Stomach (tissue), 9 donors: Measurements from ENCODE around the gene CDC42EP5. TPM values are rescaled to one million over a fixed set of nuclear protein-coding genes. Genes with fewer than 3 reads are reported as not detected.
"Not testable (repeated sequence)": the region's sequence is repeated elsewhere in the genome, so short reads cannot be mapped to it uniquely, and the experiment has no call there.

ENCODE experiments used
- DNase-seq, 2 donors: peaks; one replicate each; pipeline versions ENCODE4 v3.0.0 to v3.0.0-alpha.2; 2013 to 2019
- H3K27ac ChIP-seq, 5 donors: fragments of 200-600 bp in 4 of 5; sonication (generic) in 4 of 5; one replicate each; pipeline ENCODE4 v1.5.1; 2013 to 2019; ENCODE audit warnings: mild to moderate bottlenecking in 1 of 5, moderate library complexity in 1 of 5
- H3K27me3 ChIP-seq, 3 donors: fragments of 200-600 bp; sonication (generic); one replicate each; pipeline ENCODE4 v1.5.1; 2017 to 2019; ENCODE audit warnings: mixed run types in 1 of 3
- H3K36me3 ChIP-seq, 4 donors: fragments of 200-600 bp; sonication (generic); 1 replicate in 3 of 4; 2 replicates in 1 of 4; pipeline ENCODE4 v1.5.1; 2016 to 2019
- H3K4me1 ChIP-seq, 4 donors: fragments of 200-600 bp; sonication (generic); one replicate each; pipeline ENCODE4 v1.5.1; 2016 to 2019
- H3K4me3 ChIP-seq, 4 donors: fragments of 200-600 bp; sonication (generic) in 3 of 4; one replicate each; pipeline ENCODE4 v1.5.1; 2016 to 2019; ENCODE audit warnings: mild to moderate bottlenecking in 1 of 4
- H3K9me3 ChIP-seq, 4 donors: fragments of 200-600 bp; sonication (generic); one replicate each; pipeline ENCODE4 v1.5.1; 2016 to 2019
- CTCF ChIP-seq, 7 experiments: fragments of 450-650 bp in 4 of 7; fragments of 200-600 bp in 3 of 7; sonication (generic) in 3 of 7; IDR thresholded peaks; one replicate each; pipeline ENCODE4 v1.5.1; 2016 to 2019; ENCODE audit warnings: antibody characterized with exemption in 7 of 7, control low read depth in 2 of 7, mild to moderate bottlenecking in 1 of 7
- EP300 ChIP-seq: sonication (generic); formaldehyde crosslinking; IDR thresholded peaks from one replicate; pipeline ENCODE4 v1.6.1; 2017; ENCODE audit warnings: antibody characterized with exemption
- POLR2A ChIP-seq, 4 donors: fragments of 450-650 bp; IDR thresholded peaks; one replicate each; pipeline ENCODE4 v1.6.1; 2016; ENCODE audit warnings: antibody characterized with exemption in 4 of 4, control low read depth in 2 of 4, mild to moderate bottlenecking in 1 of 4, moderate library complexity in 1 of 4
- POLR2AphosphoS5 ChIP-seq, 3 donors: sonication (generic); formaldehyde crosslinking; IDR thresholded peaks; one replicate each; pipeline ENCODE4 v1.6.1; 2016; ENCODE audit warnings: antibody characterized with exemption in 3 of 3
- WGBS, 5 donors: extraction: QIAGEN DNeasy Blood & Tissue Kit in 3 of 5; methylation state at CpG; one replicate each; pipeline versions ENCODE4 v1.1.5 to v1.1.7; 2013 to 2018; 5-methylcytosine and 5-hydroxymethylcytosine counted together
- intact Hi-C: fragments of 100-400 bp; cut with DNase I; formaldehyde crosslinking; loops from one replicate; pipeline ENCODE4 v1.15.1; 2023; ENCODE audit warnings: low total_unique reads
- polyA plus RNA-seq, 3 donors: library from polyadenylated mRNA; stranded (reverse); fragments of 200-250 nt; gene quantifications; one replicate each; pipeline ENCODE4 v1.2.3, GENCODE V29; 2013
- total RNA-seq, 5 donors: library from RNA; depleted of rRNA; stranded (reverse); fragments of >200 nt; gene quantifications; one replicate each; pipeline versions ENCODE4 v1.1.0 to v1.2.3, GENCODE V29; 2014 to 2016
- donor health status: healthy with polysubstance abuse.
- donor health status: Bipolar disorder and iron deficiency.
- donor health status: healthy.

Gene CDC42EP5
- total and polyA plus RNA-seq, 8 donors: 0.89 to 699 (median 29.7) TPM; not detected in 1

- peaks cover 0 to 40% (median 3%) of the 10 kb centered on the region in 3 donors for H3K27me3 ChIP-seq
- H3K27ac ChIP-seq: no peak overlapping the region
- peaks cover 0 to 4% (median 0%) of the 10 kb centered on the region in 4 donors for H3K4me1 ChIP-seq
- intact Hi-C loops: no loop called here
- H3K36me3 ChIP-seq: no peaks in the 10 kb centered on the region
- DNase-seq: no peak
- H3K4me3 ChIP-seq: no peak overlapping the region
- TF ChIP-seq CTCF (IDR thresholded peaks at IDR 0.05) (no peak), POLR2A (IDR thresholded peaks at IDR 0.05) (no peak)
- 57 to 67% (median 63%) methylated on average over 12 of the region's 12 CpGs for WGBS, 5 donors
- no peaks in the 10 kb centered on the region for H3K9me3 ChIP-seq
Observed at GRCh38 chr19:54507824-54508223, 34.7 kb upstream of the CDC42EP5 start.

- H3K4me1 ChIP-seq, H3K9me3 ChIP-seq, H3K36me3 ChIP-seq, H3K4me3 ChIP-seq, H3K27ac ChIP-seq, DNase-seq, intact Hi-C loops: not testable (repeated sequence)
- 60 to 62% (median 61%) methylated on average over 9 to 11 of the region's 15 CpGs; no CpG with 5 or more reads in 1 of the 5 donors for WGBS, 5 donors
- peaks cover 0 to 40% (median 3%) of the 10 kb centered on the region in 3 donors for H3K27me3 ChIP-seq
Observed at GRCh38 chr19:54507038-54507717, 34.1 kb upstream of the CDC42EP5 start.

- no peak overlapping the region for H3K4me3 ChIP-seq
- H3K36me3 ChIP-seq: no peaks in the 10 kb centered on the region
- WGBS, 5 donors: 63 to 90% (median 80%) methylated on average over 10 of the region's 10 CpGs
- no peak for DNase-seq
- intact Hi-C loops: no loop called here
- H3K27me3 ChIP-seq: peaks cover 0 to 39% (median 3%) of the 10 kb centered on the region in 3 donors
- TF ChIP-seq POLR2A (IDR thresholded peaks at IDR 0.05) (no peak), POLR2AphosphoS5 (IDR thresholded peaks at IDR 0.05) (no peak), CTCF (IDR thresholded peaks at IDR 0.05) (no peak), EP300 (no peak)
- no peak overlapping the region for H3K27ac ChIP-seq
- H3K4me1 ChIP-seq: peaks cover 0 to 4% (median 0%) of the 10 kb centered on the region in 4 donors
- no peaks in the 10 kb centered on the region for H3K9me3 ChIP-seq
Observed at GRCh38 chr19:54506079-54506478, 33.0 kb upstream of the CDC42EP5 start.

- 73 to 88% (median 85%) methylated on average over 4 of the region's 4 CpGs for WGBS, 5 donors
- intact Hi-C loops, H3K36me3 ChIP-seq: not testable (repeated sequence)
Observed at GRCh38 chr19:54505542-54505941, 32.4 kb upstream of the CDC42EP5 start.

GRCh38 chr19:54502518-54503048 is 29.5 kb upstream of the CDC42EP5 start, which contains the start of gene LAIR2:
Gene LAIR2, plus strand, starts transcription at chr19:54502831. Its CDS starts 88 bp downstream, at chr19:54502919.
- WGBS, 5 donors: 64 to 79% (median 72%) methylated on average over 12 to 14 of the region's 14 CpGs
- Histone ChIP-seq H3K9me3 (no peaks in the 10 kb centered on the region), H3K4me1 (peaks cover 0 to 4% (median 0%) of the 10 kb centered on the region in 4 donors), H3K27ac (no peak within 1 kb of the TSS), H3K27me3 (peaks cover 0 to 39% (median 3%) of the 10 kb centered on the region in 3 donors), H3K4me3 (no peak within 1 kb of the TSS), H3K36me3 (no peaks in the 10 kb centered on the region)
- TF ChIP-seq POLR2A (IDR thresholded peaks at IDR 0.05) (no peak), POLR2AphosphoS5 (IDR thresholded peaks at IDR 0.05) (no peak), CTCF (IDR thresholded peaks at IDR 0.05) (no peak), EP300 (no peak)
- DNase-seq: no peak
- intact Hi-C loops: no loop called here

More at GRCh38 chr19:54505542-54505941, 32.4 kb upstream of the CDC42EP5 start:
- not testable (repeated sequence) for DNase-seq, H3K27ac ChIP-seq, H3K9me3 ChIP-seq, H3K4me1 ChIP-seq, H3K4me3 ChIP-seq
- peaks cover 0 to 43% (median 3%) of the 10 kb centered on the region in 3 donors for H3K27me3 ChIP-seq

- H3K4me3 ChIP-seq, H3K4me1 ChIP-seq, intact Hi-C loops, DNase-seq, H3K36me3 ChIP-seq, H3K27ac ChIP-seq, H3K9me3 ChIP-seq: not testable (repeated sequence)
- peaks cover 0 to 64% (median 0%) of the 10 kb centered on the region in 3 donors for H3K27me3 ChIP-seq
- 71 to 79% (median 75%) methylated on average over 8 to 9 of the region's 9 CpGs for WGBS, 5 donors
Observed at GRCh38 chr19:54498451-54498772, 25.3 kb upstream of the CDC42EP5 start.

GRCh38 chr19:54497747-54498450 is 24.8 kb upstream of the CDC42EP5 start:
- WGBS, 5 donors: 64 to 74% (median 71%) methylated on average over 6 to 9 of the region's 15 CpGs

GRCh38 chr19:54495284-54495683 is 22.2 kb upstream of the CDC42EP5 start:
- WGBS, 5 donors: 62 to 72% (median 69%) methylated on average over 5 of the region's 5 CpGs
- H3K27ac ChIP-seq, H3K9me3 ChIP-seq, DNase-seq, H3K4me1 ChIP-seq, intact Hi-C loops, H3K4me3 ChIP-seq, H3K36me3 ChIP-seq: not testable (repeated sequence)
- H3K27me3 ChIP-seq: peaks cover 0 to 64% (median 7%) of the 10 kb centered on the region in 3 donors

More at GRCh38 chr19:54497747-54498450, 24.8 kb upstream of the CDC42EP5 start:
- H3K4me1 ChIP-seq, intact Hi-C loops, H3K36me3 ChIP-seq, H3K4me3 ChIP-seq, H3K9me3 ChIP-seq, DNase-seq, H3K27ac ChIP-seq: not testable (repeated sequence)
- peaks cover 0 to 63% (median 3%) of the 10 kb centered on the region in 3 donors for H3K27me3 ChIP-seq
